GM12878 (cell line): ENCODE data around the gene RFX3. TPM values are rescaled to one million over a fixed set of nuclear protein-coding genes. Genes with fewer than 3 reads are reported as not detected.

Experiments used
- ATAC-seq: fragments of 200-7000 bp; cut with Tn5 transposase; 3 replicates; pipeline ENCODE4 v1.9.1; 2020; ENCODE audit warnings: mild to moderate bottlenecking, moderate library complexity
- BruUV-seq: library from RNA; stranded (reverse); fragments of 400-500 nt; replicated peaks from 2 replicates; lab custom pipeline; 2021; lab: Mats Ljungman, UMichigan
- CTCF ChIA-PET: fragments of 300-600 bp; sonication (Branson Sonifier 250); formaldehyde crosslinking; extraction: SDS; loops from one replicate; lab custom pipeline; 2021; ENCODE audit warnings: inconsistent platforms; lab: Yijun Ruan, JAX
- POLR2A ChIA-PET: fragments of 350-600 bp; formaldehyde crosslinking; extraction: SDS; loops from one replicate; lab custom pipeline; 2021; ENCODE audit warnings: inconsistent platforms; lab: Charles Lee
- RAD21 ChIA-PET: fragments of 300-600 bp; sonication (Branson Sonifier 250); formaldehyde crosslinking; loops from one replicate; lab custom pipeline; 2023; ENCODE audit warnings: antibody characterized with exemption; ENCODE audit not compliant: unreplicated experiment; lab: Charles Lee
- SMC1A ChIA-PET: fragments of 300-600 bp; sonication (Branson Sonifier 250); formaldehyde crosslinking; loops from one replicate; lab custom pipeline; 2023; ENCODE audit not compliant: unreplicated experiment, uncharacterized antibody; lab: Charles Lee
- DNase-seq: peaks from one replicate; pipeline ENCODE4 v3.0.0-alpha.2; 2011; ENCODE audit warnings: low read depth, low spot score
- FAIRE-seq: peaks from 3 replicates; lab custom pipeline; 2011; peaks lifted over from hg19 to GRCh38; lab: Jason Lieb, UNC
- H2AFZ ChIP-seq: 2 replicates; pipeline ENCODE4 v1.6.0; 2011; ENCODE audit warnings: low read depth, low read length, control low read depth; ENCODE audit not compliant: control insufficient read depth
- H3K27ac ChIP-seq: 2 replicates; pipeline ENCODE4 v1.5.1; 2011; ENCODE audit warnings: control low read depth; ENCODE audit not compliant: control insufficient read depth, insufficient read depth
- H3K27me3 ChIP-seq, 2 experiments: replicated peaks in 1 of 2; 2 replicates each; pipeline versions ENCODE4 v1.6.0 to v1.6.1; 2011; ENCODE audit warnings: low read length in 1 of 2; ENCODE audit not compliant: control insufficient read depth in 2 of 2, insufficient read depth in 2 of 2
- H3K36me3 ChIP-seq, 2 experiments: 2 replicates each; pipeline ENCODE4 v1.5.1; 2011; ENCODE audit warnings: low read length in 1 of 2; ENCODE audit not compliant: control insufficient read depth in 2 of 2, insufficient read depth in 2 of 2
- H3K4me1 ChIP-seq: 2 replicates; pipeline ENCODE4 v1.6.1; 2011; ENCODE audit warnings: mild to moderate bottlenecking, low read length, moderate library complexity, mixed read lengths; ENCODE audit not compliant: control insufficient read depth, insufficient read depth
- H3K4me2 ChIP-seq: 2 replicates; pipeline ENCODE4 v1.6.0; 2011; ENCODE audit warnings: control low read depth; ENCODE audit not compliant: control insufficient read depth, insufficient read depth
- H3K4me3 ChIP-seq: fragments of 200-600 bp; sonication (generic); 2 replicates; pipeline ENCODE4 v1.5.1; 2016
- H3K79me2 ChIP-seq: 2 replicates; pipeline ENCODE4 v1.6.0; 2011; ENCODE audit warnings: low read length; ENCODE audit not compliant: control insufficient read depth, insufficient read depth
- H3K9ac ChIP-seq: 2 replicates; pipeline ENCODE4 v1.8.0; 2011; ENCODE audit warnings: low read length, control low read depth, mixed read lengths; ENCODE audit not compliant: control insufficient read depth, insufficient read depth
- H3K9me3 ChIP-seq: replicated peaks from 3 replicates; pipeline ENCODE4 v1.5.1; 2011; ENCODE audit warnings: mild to moderate bottlenecking, low read length; ENCODE audit not compliant: control insufficient read depth, insufficient read depth
- H4K20me1 ChIP-seq: 2 replicates; pipeline ENCODE4 v1.6.0; 2011; ENCODE audit not compliant: control insufficient read depth, insufficient read depth
- KAT2A ChIP-seq: conservative IDR thresholded peaks from 2 replicates; pipeline ENCODE4 v1.6.1; 2011; ENCODE audit warnings: low read depth, low read length; ENCODE audit not compliant: control insufficient read depth
- KDM1A ChIP-seq: fragments of 200-600 bp; sonication (generic); IDR thresholded peaks from 2 replicates; pipeline ENCODE4 v1.6.1; 2016; ENCODE audit warnings: borderline replicate concordance
- MTA2 ChIP-seq: fragments of 450-650 bp; IDR thresholded peaks from 2 replicates; pipeline ENCODE4 v1.6.1; 2016; ENCODE audit warnings: low read depth, mild to moderate bottlenecking, moderate library complexity
- MXI1 ChIP-seq: fragments of 150-350 bp; IDR thresholded peaks from 2 replicates; pipeline ENCODE4 v1.6.1; 2011; ENCODE audit warnings: low read depth, mild to moderate bottlenecking, inconsistent platforms, low read length, improper control_type of control experiment
- NFYB ChIP-seq: IDR thresholded peaks from 2 replicates; pipeline ENCODE4 v1.6.1; 2011; ENCODE audit warnings: low read depth, mild to moderate bottlenecking, low read length, improper control_type of control experiment, moderate library complexity; ENCODE audit not compliant: insufficient read depth
- PAX5 ChIP-seq: IDR thresholded peaks from 2 replicates; pipeline ENCODE4 v1.6.1; 2011; ENCODE audit warnings: low read depth, low read length, borderline replicate concordance
- RAD21 ChIP-seq: IDR thresholded peaks from 2 replicates; pipeline ENCODE4 v1.6.1; 2011; ENCODE audit warnings: mild to moderate bottlenecking, low read depth, low read length, moderate library complexity; ENCODE audit not compliant: insufficient read depth
- SMAD1 ChIP-seq: fragments of 450-650 bp; IDR thresholded peaks from 2 replicates; pipeline ENCODE4 v1.6.1; 2018; ENCODE audit warnings: mild to moderate bottlenecking, low read depth; ENCODE audit not compliant: partially characterized antibody
- ZNF217 ChIP-seq: fragments of 450-650 bp; IDR thresholded peaks from 2 replicates; pipeline ENCODE4 v1.6.1; 2017; ENCODE audit warnings: antibody characterized with exemption, mild to moderate bottlenecking
- ZZZ3 ChIP-seq: IDR thresholded peaks from 2 replicates; pipeline ENCODE4 v1.6.1; 2011; ENCODE audit warnings: low read depth; ENCODE audit not compliant: control insufficient read depth, insufficient read length
- WGBS: methylation state at CpG from one replicate; pipeline ENCODE4 v1.1.6; 2016; ENCODE audit warnings: low lambda C conversion rate; ENCODE audit not compliant: insufficient replicate concordance, insufficient coverage; ENCODE audit errors: missing lambda C conversion rate; 5-methylcytosine and 5-hydroxymethylcytosine counted together
- in situ Hi-C: fragments of 300-500 bp; cut with MboI; formaldehyde crosslinking; loops from 9 replicates; pipeline ENCODE4 v1.14.3; 2018; ENCODE audit warnings: mixed read lengths
- intact Hi-C: fragments of 100-400 bp; cut with micrococcal nuclease; formaldehyde crosslinking; loops from one replicate; pipeline ENCODE4 v1.14.2; 2022; ENCODE audit not compliant: unreplicated experiment
- polyA plus RNA-seq, 11 experiments: library from polyadenylated mRNA; depleted of rRNA in 4 of 11; unstranded in 6 of 11; stranded (reverse) in 5 of 11; fragments of >200 nt; fragmentation: Nextera tagmentation in 4 of 11; fragmentation: Illumina TruSeq in 1 of 11; extraction: Ambion mirVana in 4 of 11; extraction: Trizol in 1 of 11; gene quantifications; 1 replicate in 1 of 11; 2 replicates in 10 of 11; pipeline versions ENCODE4 v1.2.1 to v1.2.3, GENCODE V29; 2011 to 2016; ENCODE audit warnings: inconsistent platforms in 2 of 11, missing spikeins in 2 of 11, low read depth in 1 of 11
- total RNA-seq, 4 experiments: library from RNA; depleted of rRNA in 3 of 4; stranded (reverse); fragments of >200 nt in 3 of 4; fragmentation: Illumina TruSeq in 1 of 4; extraction: Trizol in 1 of 4; gene quantifications; 2 replicates each; pipeline versions ENCODE4 v1.2.1 to v1.2.3, GENCODE V29; 2013 to 2021
- TF ChIP-seq, protein P1 (sequence below): IDR thresholded peaks from 2 replicates; pipeline ENCODE4 v1.6.1; 2012; ENCODE audit warnings: mild to moderate bottlenecking, low read depth, low read length

Gene RFX3
- total and polyA plus RNA-seq, 10 of the 15 experiments (the other 5 are each of a cell fraction or from before 2014, with no cell fraction given): 1.2 to 26.4 (median 6.7) TPM

DNA sequence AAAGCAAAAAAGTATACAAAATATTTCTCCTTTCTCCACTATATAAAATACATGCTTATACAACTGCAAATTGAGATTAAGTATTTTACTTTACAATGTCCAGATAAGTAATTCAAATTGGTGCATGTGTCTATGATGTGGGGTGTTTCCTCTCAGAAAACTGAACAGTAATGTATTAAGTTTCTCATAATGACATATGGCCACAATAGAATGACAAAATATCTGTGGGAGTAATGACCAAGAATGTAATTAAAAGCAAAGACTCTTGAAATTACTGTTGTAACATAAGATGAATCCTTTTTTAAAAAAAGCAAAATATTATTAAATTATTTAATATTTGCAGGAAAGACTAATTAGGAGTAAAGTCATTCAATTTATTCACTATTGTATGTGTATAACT lies 155.1 kb downstream of the RFX3 start:
- ChIA-PET RAD21 (no interaction called here), SMC1A (interaction anchor here (1.2 to 1.5 kb wide), 3 partner anchors 27 to 126 kb away, joined by 3 to 7 read pairs (median 3); no protein-coding TSS in a partner anchor), CTCF (interaction anchor here (1.0 to 2.6 kb wide), 3 partner anchors 10 to 70 kb away, joined by 3 to 6 read pairs (median 3); no protein-coding TSS in a partner anchor), POLR2A (interaction anchor here (0.7 kb wide), 1 partner anchor 54 kb away, joined by 3 read pairs; no protein-coding TSS in a partner anchor)
- no peaks in the 10 kb centered on the region for H3K27me3 ChIP-seq
- H2AFZ ChIP-seq: no peak overlapping the region
- no peak overlapping the region for H3K4me2 ChIP-seq
- H3K9me3 ChIP-seq: no peaks in the 10 kb centered on the region; the same call in 2 of the 3 replicates
- H3K36me3 ChIP-seq: no peaks in the 10 kb centered on the region; a peak in 1 of 4 replicates
- in situ Hi-C loops (loop anchor here (10.0 kb wide), 1 partner anchor 56 kb away; no protein-coding TSS in a partner anchor), intact Hi-C loops (no loop called here)
- no peak overlapping the region for H3K9ac ChIP-seq
- no peak overlapping the region for H3K27ac ChIP-seq
- no peak overlapping the region for H3K4me3 ChIP-seq
- no TSS peak for BruUV-seq
- ATAC-seq: peak; percentile 71
- no peak for DNase-seq
- FAIRE-seq: no peak
- no peaks in the 10 kb centered on the region for H3K4me1 ChIP-seq
- no peaks in the 10 kb centered on the region for H3K79me2 ChIP-seq
- TF ChIP-seq MTA2: peak; percentile 63
- TF ChIP-seq SMAD1: no peak
- no peaks in the 10 kb centered on the region for H4K20me1 ChIP-seq

DNA sequence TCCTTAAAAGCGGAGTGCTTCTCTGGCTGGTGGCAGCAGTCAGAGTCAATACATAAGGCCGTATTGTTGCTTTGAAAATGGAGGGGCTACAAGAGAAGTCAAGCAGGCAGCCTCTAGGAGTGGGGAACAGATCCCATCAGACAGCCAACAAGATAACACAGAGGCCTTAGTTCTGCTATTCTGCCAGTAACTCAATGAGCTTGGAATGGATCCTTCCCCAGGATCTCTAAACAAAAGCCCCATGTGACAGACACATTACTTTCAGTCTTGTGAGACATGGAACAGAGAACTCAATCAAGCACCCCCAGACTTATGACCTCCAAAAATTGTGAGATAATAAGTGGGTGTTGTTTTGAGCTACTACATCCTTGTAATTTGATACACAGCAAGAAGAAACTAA lies 158.6 kb downstream of the RFX3 start:
- H3K4me2 ChIP-seq: no peak overlapping the region
- ChIA-PET SMC1A (interaction anchor here (0.6 to 2.0 kb wide), 5 partner anchors 13 to 142 kb away, joined by 3 to 7 read pairs (median 3); no protein-coding TSS in a partner anchor), POLR2A (interaction anchor here (1.4 kb wide), 1 partner anchor 16 kb away, joined by 5 read pairs; no protein-coding TSS in a partner anchor), RAD21 (no interaction called here), CTCF (no interaction called here)
- DNase-seq (no peak), FAIRE-seq (no peak), ATAC-seq (no peak)
- no peaks in the 10 kb centered on the region for H3K27me3 ChIP-seq
- no peak overlapping the region for H3K27ac ChIP-seq
- no peak overlapping the region for H3K9ac ChIP-seq
- H3K9me3 ChIP-seq: no peaks in the 10 kb centered on the region; the same call in 2 of the 3 replicates
- H2AFZ ChIP-seq: no peak overlapping the region
- BruUV-seq: no TSS peak
- H3K79me2 ChIP-seq: no peaks in the 10 kb centered on the region
- WGBS: 98% methylated on average over 2 of the region's 2 CpGs
- intact Hi-C loops (loop anchor here (10.0 kb wide), 1 partner anchor 62 kb away; no protein-coding TSS in a partner anchor), in situ Hi-C loops (no loop called here)
- no peaks in the 10 kb centered on the region for H4K20me1 ChIP-seq
- no peak for TF ChIP-seq PAX5
- TF ChIP-seq ZZZ3: no peak
- TF ChIP-seq KDM1A: no peak
- no peak for TF ChIP-seq MXI1
- TF ChIP-seq, protein P1, sequence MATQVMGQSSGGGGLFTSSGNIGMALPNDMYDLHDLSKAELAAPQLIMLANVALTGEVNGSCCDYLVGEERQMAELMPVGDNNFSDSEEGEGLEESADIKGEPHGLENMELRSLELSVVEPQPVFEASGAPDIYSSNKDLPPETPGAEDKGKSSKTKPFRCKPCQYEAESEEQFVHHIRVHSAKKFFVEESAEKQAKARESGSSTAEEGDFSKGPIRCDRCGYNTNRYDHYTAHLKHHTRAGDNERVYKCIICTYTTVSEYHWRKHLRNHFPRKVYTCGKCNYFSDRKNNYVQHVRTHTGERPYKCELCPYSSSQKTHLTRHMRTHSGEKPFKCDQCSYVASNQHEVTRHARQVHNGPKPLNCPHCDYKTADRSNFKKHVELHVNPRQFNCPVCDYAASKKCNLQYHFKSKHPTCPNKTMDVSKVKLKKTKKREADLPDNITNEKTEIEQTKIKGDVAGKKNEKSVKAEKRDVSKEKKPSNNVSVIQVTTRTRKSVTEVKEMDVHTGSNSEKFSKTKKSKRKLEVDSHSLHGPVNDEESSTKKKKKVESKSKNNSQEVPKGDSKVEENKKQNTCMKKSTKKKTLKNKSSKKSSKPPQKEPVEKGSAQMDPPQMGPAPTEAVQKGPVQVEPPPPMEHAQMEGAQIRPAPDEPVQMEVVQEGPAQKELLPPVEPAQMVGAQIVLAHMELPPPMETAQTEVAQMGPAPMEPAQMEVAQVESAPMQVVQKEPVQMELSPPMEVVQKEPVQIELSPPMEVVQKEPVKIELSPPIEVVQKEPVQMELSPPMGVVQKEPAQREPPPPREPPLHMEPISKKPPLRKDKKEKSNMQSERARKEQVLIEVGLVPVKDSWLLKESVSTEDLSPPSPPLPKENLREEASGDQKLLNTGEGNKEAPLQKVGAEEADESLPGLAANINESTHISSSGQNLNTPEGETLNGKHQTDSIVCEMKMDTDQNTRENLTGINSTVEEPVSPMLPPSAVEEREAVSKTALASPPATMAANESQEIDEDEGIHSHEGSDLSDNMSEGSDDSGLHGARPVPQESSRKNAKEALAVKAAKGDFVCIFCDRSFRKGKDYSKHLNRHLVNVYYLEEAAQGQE: no peak
- no peak for TF ChIP-seq ZNF217
- TF ChIP-seq RAD21: no peak
- TF ChIP-seq NFYB: no peak
- no peak for TF ChIP-seq KAT2A
- no peaks in the 10 kb centered on the region; a peak in 1 of 4 replicates for H3K36me3 ChIP-seq
- H3K4me3 ChIP-seq: no peak overlapping the region
- no peaks in the 10 kb centered on the region for H3K4me1 ChIP-seq
